ENCODE measurements around the gene PALM3. TPM values are rescaled to one million over a fixed set of nuclear protein-coding genes. Genes with fewer than 3 reads are reported as not detected.

The PALM3 gene
- total and polyA plus RNA-seq, 10 of the 15 experiments (the other 5 are each of a cell fraction or from before 2014, with no cell fraction given): 0.07 TPM; not detected in 9

DNA sequence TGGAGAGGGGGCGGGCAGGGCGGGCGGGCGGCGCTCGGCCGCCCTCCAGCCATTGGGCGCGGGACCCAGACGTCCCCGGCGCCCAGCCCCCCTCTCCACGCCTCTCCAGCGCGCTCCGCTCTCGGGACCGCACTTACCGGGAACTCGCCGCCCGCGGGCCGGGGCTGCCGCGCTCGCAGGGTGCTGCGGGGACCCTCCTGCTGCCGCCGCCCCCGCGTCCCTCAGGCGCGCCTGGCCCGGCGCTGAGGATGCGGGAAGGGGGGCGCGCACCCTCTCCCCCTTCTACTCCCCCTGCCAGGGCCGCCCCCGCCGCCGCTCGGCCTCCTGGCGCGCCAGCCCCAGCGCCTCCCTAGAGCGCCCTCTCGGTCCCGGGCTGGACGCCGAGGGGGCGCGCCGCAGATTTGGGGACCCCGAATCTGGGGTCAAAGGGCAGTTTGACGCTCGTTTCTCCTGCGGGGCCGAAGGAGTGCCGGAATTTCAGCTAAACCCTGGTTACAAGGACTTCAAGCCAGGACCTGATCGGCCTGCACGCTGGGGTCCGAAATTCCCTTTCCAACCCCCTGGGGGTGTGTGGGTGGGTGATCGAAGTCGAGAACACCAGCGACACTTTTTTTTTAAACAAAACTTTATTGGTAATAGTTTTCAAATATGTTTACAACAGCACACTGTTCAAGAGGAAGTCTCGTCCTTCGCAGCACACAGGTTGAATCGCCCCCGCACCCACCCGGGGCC, 29.4 kb upstream of the PALM3 start:
- TSS peak; percentile 91 for BruUV-seq (replicated peaks)
- H4K20me1 ChIP-seq (ENCODE audit: control insufficient read depth, insufficient read depth): no peaks in the 10 kb centered on the region
- peaks cover 6% of the 10 kb centered on the region for H3K79me2 ChIP-seq (ENCODE audit: control insufficient read depth, insufficient read depth, low read length)
- peaks cover 3 to 5% of the 10 kb centered on the region in 2 experiments; a peak in 3 of 4 replicates for H3K36me3 ChIP-seq (ENCODE audit: control insufficient read depth in 2 of 2, insufficient read depth in 2 of 2, low read length in 1 of 2)
- H3K27me3 ChIP-seq (replicated peaks in 1 of 2; ENCODE audit: control insufficient read depth in 2 of 2, insufficient read depth in 2 of 2, low read length in 1 of 2): no peaks in the 10 kb centered on the region
- peak overlapping the region; percentile 58 for H2AFZ ChIP-seq (ENCODE audit: control insufficient read depth, low read depth, low read length)
- H3K4me1 ChIP-seq (ENCODE audit: control insufficient read depth, insufficient read depth, low read length): peaks cover 7% of the 10 kb centered on the region; the same call in 1 of the 2 replicates
- peak overlapping the region; percentile 100 for H3K4me3 ChIP-seq
- ATAC-seq (peak; percentile 85), FAIRE-seq (peak; percentile 31), DNase-seq (ENCODE audit: low read depth, low spot score) (no peak)
- peak overlapping the region; percentile 85 for H3K4me2 ChIP-seq (ENCODE audit: control insufficient read depth, insufficient read depth)
- WGBS (ENCODE audit: insufficient coverage, insufficient replicate concordance, low lambda C conversion rate, missing lambda C conversion rate): 1% methylated on average over 55 of the region's 72 CpGs
- RAD21 ChIA-PET (ENCODE audit: unreplicated experiment): interaction anchor here (1.0 to 1.6 kb wide), 4 partner anchors 9 to 46 kb away, joined by 4 to 8 read pairs (median 6); partner anchors contain the start of gene ASF1B
- SMC1A ChIA-PET (ENCODE audit: uncharacterized antibody, unreplicated experiment): interaction anchor here (1.0 to 1.7 kb wide), 3 partner anchors 9 to 26 kb away, joined by 3 to 5 read pairs (median 5); partner anchors contain the start of gene PRKACA
- H3K9ac ChIP-seq (ENCODE audit: control insufficient read depth, insufficient read depth, low read length): peak overlapping the region; percentile 76
- intact Hi-C loops (cut with micrococcal nuclease; ENCODE audit: unreplicated experiment) (no loop called here), in situ Hi-C loops (cut with MboI) (no loop called here)
- H3K9me3 ChIP-seq (replicated peaks; ENCODE audit: control insufficient read depth, insufficient read depth, low read length): peaks cover 2% of the 10 kb centered on the region; the same call in 1 of the 3 replicates
- POLR2A ChIA-PET: interaction anchor here (1.1 to 4.1 kb wide), 2 partner anchors 9 to 21 kb away, joined by 3 to 23 read pairs; a partner anchor contains a TSS
- CTCF ChIA-PET: interaction anchor here (0.6 to 1.3 kb wide), 6 partner anchors 9 to 226 kb away, joined by 3 to 6 read pairs (median 4); no protein-coding TSS in a partner anchor
- peak overlapping the region; percentile 82 for H3K27ac ChIP-seq (ENCODE audit: control insufficient read depth, insufficient read depth)
- peak; percentile 99 for TF ChIP-seq GATAD2B (conservative IDR thresholded peaks at IDR 0.05; ENCODE audit: low read depth)
- no peak for TF ChIP-seq FOS (IDR thresholded peaks at IDR 0.05; ENCODE audit: borderline replicate concordance, extremely low read depth, insufficient read length)
- TF ChIP-seq BHLHE40 (IDR thresholded peaks at IDR 0.05; ENCODE audit: borderline replicate concordance in 1 of 2, low read depth in 2 of 2, low read length in 1 of 2): peak; percentile 14 to 66; a peak in 2 of 4 replicates
- TF ChIP-seq, protein P1, sequence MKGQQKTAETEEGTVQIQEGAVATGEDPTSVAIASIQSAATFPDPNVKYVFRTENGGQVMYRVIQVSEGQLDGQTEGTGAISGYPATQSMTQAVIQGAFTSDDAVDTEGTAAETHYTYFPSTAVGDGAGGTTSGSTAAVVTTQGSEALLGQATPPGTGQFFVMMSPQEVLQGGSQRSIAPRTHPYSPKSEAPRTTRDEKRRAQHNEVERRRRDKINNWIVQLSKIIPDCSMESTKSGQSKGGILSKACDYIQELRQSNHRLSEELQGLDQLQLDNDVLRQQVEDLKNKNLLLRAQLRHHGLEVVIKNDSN (IDR thresholded peaks at IDR 0.05; ENCODE audit: borderline replicate concordance, extremely low read length, insufficient read depth, low read depth, low read length): no peak
- 0 out of 2 replicates have a peak, but pooled peaks have one; percentile 22 for TF ChIP-seq NFYB (IDR thresholded peaks at IDR 0.05; ENCODE audit: insufficient read depth, low read depth, low read length)
- TF ChIP-seq MEF2A (IDR thresholded peaks at IDR 0.05; ENCODE audit: insufficient read depth, low read depth, low read length): no peak
- 0 out of 2 replicates have a peak, but pooled peaks have one; percentile 47 for TF ChIP-seq SIN3A (IDR thresholded peaks at IDR 0.05; ENCODE audit: low read depth, low read length)
- TF ChIP-seq HDAC6 (IDR thresholded peaks at IDR 0.05; ENCODE audit: unreplicated experiment): no peak
- TF ChIP-seq EGR1 (IDR thresholded peaks at IDR 0.05; ENCODE audit: borderline replicate concordance in 1 of 2, low read depth in 2 of 2, low read length in 2 of 2): peak in 1 of 2 experiments; percentile 88; a peak in 2 of 3 replicates
- 0 out of 2 replicates have a peak, but pooled peaks have one; percentile 17 for TF ChIP-seq STAT1 (conservative IDR thresholded peaks at IDR 0.05)
- no peak for TF ChIP-seq NRF1 (conservative IDR thresholded peaks at IDR 0.05; ENCODE audit: low read depth, low read length)
- peak; percentile 31; the same call in 1 of the 2 replicates for TF ChIP-seq CREM (IDR thresholded peaks at IDR 0.05; ENCODE audit: low read depth)
- TF ChIP-seq EP300 (IDR thresholded peaks at IDR 0.05; ENCODE audit: borderline replicate concordance in 1 of 2, control insufficient read depth in 1 of 2, low read depth in 2 of 2, low read length in 2 of 2): 0 out of 4 replicates have a peak, but pooled peaks of 1 of the 2 experiments have one; percentile 21
- no peak for TF ChIP-seq SMAD5 (IDR thresholded peaks at IDR 0.05; ENCODE audit: low read depth)
- TF ChIP-seq, protein P2, sequence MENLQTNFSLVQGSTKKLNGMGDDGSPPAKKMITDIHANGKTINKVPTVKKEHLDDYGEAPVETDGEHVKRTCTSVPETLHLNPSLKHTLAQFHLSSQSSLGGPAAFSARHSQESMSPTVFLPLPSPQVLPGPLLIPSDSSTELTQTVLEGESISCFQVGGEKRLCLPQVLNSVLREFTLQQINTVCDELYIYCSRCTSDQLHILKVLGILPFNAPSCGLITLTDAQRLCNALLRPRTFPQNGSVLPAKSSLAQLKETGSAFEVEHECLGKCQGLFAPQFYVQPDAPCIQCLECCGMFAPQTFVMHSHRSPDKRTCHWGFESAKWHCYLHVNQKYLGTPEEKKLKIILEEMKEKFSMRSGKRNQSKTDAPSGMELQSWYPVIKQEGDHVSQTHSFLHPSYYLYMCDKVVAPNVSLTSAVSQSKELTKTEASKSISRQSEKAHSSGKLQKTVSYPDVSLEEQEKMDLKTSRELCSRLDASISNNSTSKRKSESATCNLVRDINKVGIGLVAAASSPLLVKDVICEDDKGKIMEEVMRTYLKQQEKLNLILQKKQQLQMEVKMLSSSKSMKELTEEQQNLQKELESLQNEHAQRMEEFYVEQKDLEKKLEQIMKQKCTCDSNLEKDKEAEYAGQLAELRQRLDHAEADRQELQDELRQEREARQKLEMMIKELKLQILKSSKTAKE (IDR thresholded peaks at IDR 0.05; ENCODE audit: low read depth, poor library complexity, severe bottlenecking): peak; percentile 53
- TF ChIP-seq NBN (IDR thresholded peaks at IDR 0.05): peak; percentile 49; the same call in 1 of the 2 replicates
- 0 out of 2 replicates have a peak, but pooled peaks have one; percentile 26 for TF ChIP-seq ZNF24 (IDR thresholded peaks at IDR 0.05)
- TF ChIP-seq NFYA (IDR thresholded peaks at IDR 0.05; ENCODE audit: borderline replicate concordance, low read depth, low read length): no peak
- TF ChIP-seq SREBF1 (IDR thresholded peaks at IDR 0.05; ENCODE audit: low read length): no peak
- TF ChIP-seq MYB (IDR thresholded peaks at IDR 0.05; ENCODE audit: borderline replicate concordance, low read depth, low read length): no peak

Measured in GM12878 (cell line).